B cell (primary cell): Measurements from ENCODE around the gene CDHR3. TPM values are rescaled to one million over a fixed set of nuclear protein-coding genes. Genes with fewer than 3 reads are reported as not detected.

Source experiments
- ATAC-seq: fragments of 200-7000 bp; cut with Tn5 transposase; one replicate; pipeline ENCODE4 v1.10.0; 2021; ENCODE audit warnings: low read depth, mild to moderate bottlenecking, moderate number of reproducible peaks, moderate library complexity
- CTCF ChIA-PET: fragments of 350-600 bp; sonication (Branson Sonifier 250); formaldehyde crosslinking; loops from one replicate; lab custom pipeline; 2021; ENCODE audit warnings: antibody characterized with exemption, inconsistent platforms; lab: Charles Lee
- POLR2A ChIA-PET: fragments of 350-600 bp; sonication (Branson Sonifier 250); formaldehyde crosslinking; loops from one replicate; lab custom pipeline; 2021; ENCODE audit warnings: antibody characterized with exemption; lab: Charles Lee
- DNase-seq: peaks from one replicate; pipeline ENCODE4 v3.0.0; 2013
- H2AFZ ChIP-seq: 2 replicates; pipeline ENCODE4 v1.6.1; 2012; ENCODE audit warnings: mild to moderate bottlenecking, low read depth, low read length; ENCODE audit not compliant: insufficient read depth, poor library complexity, severe bottlenecking
- H3K27ac ChIP-seq, 2 donors: 1 replicate in 1 of 2; 2 replicates in 1 of 2; pipeline ENCODE4 v1.5.1; 2012 to 2013; ENCODE audit warnings: low read length in 2 of 2, mild to moderate bottlenecking in 2 of 2, moderate library complexity in 1 of 2
- H3K27me3 ChIP-seq, 4 experiments: fragments of 200-600 bp in 1 of 4; sonication (generic) in 1 of 4; replicated peaks in 1 of 4; 1 replicate in 2 of 4; 2 replicates in 2 of 4; pipeline versions ENCODE4 v1.6.1 to v1.7.0; 2013 to 2016; ENCODE audit warnings: low read length in 3 of 4, mild to moderate bottlenecking in 2 of 4, mixed read lengths in 1 of 4, moderate library complexity in 1 of 4; ENCODE audit not compliant: insufficient read depth in 4 of 4, control insufficient read depth in 3 of 4; ENCODE audit errors: control extremely low read depth in 1 of 4
- H3K36me3 ChIP-seq, 2 experiments: replicated peaks in 1 of 2; 1 replicate in 1 of 2; 2 replicates in 1 of 2; pipeline versions ENCODE4 v1.6.1 to v1.7.1; 2013; ENCODE audit warnings: low read length in 1 of 2; ENCODE audit not compliant: insufficient read depth in 2 of 2, control insufficient read depth in 1 of 2; ENCODE audit errors: control extremely low read depth in 1 of 2, extremely low read depth in 1 of 2
- H3K4me1 ChIP-seq, 2 donors: fragments of 200-600 bp in 1 of 2; sonication (generic) in 1 of 2; 1 replicate in 1 of 2; 2 replicates in 1 of 2; pipeline versions ENCODE4 v1.5.1 to v1.6.1; 2013 to 2017; ENCODE audit warnings: low read length in 2 of 2; ENCODE audit not compliant: control insufficient read depth in 2 of 2, insufficient read depth in 2 of 2
- H3K4me2 ChIP-seq: replicated peaks from 2 replicates; pipeline ENCODE3; 2012; ENCODE audit warnings: mild to moderate bottlenecking, low read depth, low read length; ENCODE audit not compliant: poor library complexity, severe bottlenecking
- H3K4me3 ChIP-seq, 5 experiments: fragments of 200-600 bp in 1 of 5; sonication (generic) in 1 of 5; 1 replicate in 3 of 5; 2 replicates in 2 of 5; pipeline versions ENCODE4 v1.5.1 to v1.7.0; 2011 to 2016; ENCODE audit warnings: low read length in 4 of 5, mild to moderate bottlenecking in 4 of 5, low read depth in 2 of 5, control low read depth in 1 of 5, moderate library complexity in 1 of 5; ENCODE audit not compliant: insufficient read depth in 1 of 5; ENCODE audit errors: control extremely low read depth in 1 of 5, extremely low read depth in 1 of 5
- H3K79me2 ChIP-seq: fragments of 200-600 bp; sonication (generic); one replicate; pipeline ENCODE4 v1.6.0; 2016; ENCODE audit warnings: low read length; ENCODE audit not compliant: control insufficient read depth, insufficient read depth
- H3K9ac ChIP-seq: fragments of 200-600 bp; sonication (generic); 2 replicates; pipeline ENCODE4 v1.6.1; 2017; ENCODE audit warnings: mild to moderate bottlenecking, low read length, moderate library complexity
- H3K9me3 ChIP-seq, 3 donors: one replicate each; pipeline versions ENCODE4 v1.6.1 to v1.7.1; 2013; ENCODE audit warnings: low read length in 2 of 3; ENCODE audit not compliant: control insufficient read depth in 2 of 3, insufficient read depth in 1 of 3; ENCODE audit errors: control extremely low read depth in 1 of 3
- H4K20me1 ChIP-seq: 2 replicates; pipeline ENCODE4 v1.6.0; 2012; ENCODE audit warnings: mild to moderate bottlenecking, low read length; ENCODE audit not compliant: insufficient read depth, control insufficient read depth, poor library complexity, severe bottlenecking
- H3K27ac Mint-ChIP-seq: one replicate; pipeline ENCODE4 v1.8.0; 2021; ENCODE audit warnings: mixed read lengths
- H3K27me3 Mint-ChIP-seq: one replicate; pipeline ENCODE4 v1.8.0; 2021; ENCODE audit warnings: mixed read lengths
- H3K4me1 Mint-ChIP-seq: one replicate; pipeline ENCODE4 v1.8.0; 2021; ENCODE audit warnings: mixed read lengths
- H3K4me3 Mint-ChIP-seq: one replicate; pipeline ENCODE4 v1.8.0; 2021; ENCODE audit warnings: mixed read lengths
- H3K9me3 Mint-ChIP-seq: one replicate; pipeline ENCODE4 v1.8.0; 2022; ENCODE audit warnings: mixed read lengths; ENCODE audit not compliant: insufficient read depth
- CTCF ChIP-seq: fragments of 200-600 bp; IDR thresholded peaks from one replicate; pipeline ENCODE4 v1.8.0; 2022; ENCODE audit warnings: antibody characterized with exemption, mild to moderate bottlenecking
- EZH2 ChIP-seq: IDR thresholded peaks from 2 replicates; pipeline ENCODE4 v1.6.1; 2012; ENCODE audit warnings: borderline replicate concordance, low read depth, mild to moderate bottlenecking, moderate library complexity, low read length; ENCODE audit not compliant: insufficient read depth, poor library complexity, severe bottlenecking
- WGBS: methylation state at CpG from one replicate; pipeline ENCODE4 v1.1.5; 2013; ENCODE audit warnings: missing lambda C conversion rate; ENCODE audit not compliant: insufficient coverage; 5-methylcytosine and 5-hydroxymethylcytosine counted together
- intact Hi-C: fragments of 100-400 bp; cut with micrococcal nuclease; formaldehyde crosslinking; loops from one replicate; pipeline ENCODE4 v1.10.0; 2022
- polyA plus RNA-seq: library from polyadenylated mRNA; depleted of rRNA; stranded (reverse); fragments of >200 nt; gene quantifications from 2 replicates; pipeline ENCODE4 v1.2.3, GENCODE V29; 2012
- total RNA-seq, 2 donors: library from RNA; stranded (reverse); fragments of 120-200 nt in 1 of 2; gene quantifications; 1 replicate in 1 of 2; 2 replicates in 1 of 2; pipeline versions ENCODE4 v1.2.3 to v1.2.4, GENCODE V29; 2013 to 2022

CDHR3 gene
- total and polyA plus RNA-seq, 2 donors (not counting 1 experiment from before 2014, with no cell fraction given): 0.34 to 2.6 TPM

GRCh38 chr7:106056513-106057203 lies 93.6 kb downstream of the CDHR3 start:
- Histone ChIP-seq H3K9me3 (peaks cover 0 to 12% (median 1%) of the 10 kb centered on the region in 3 donors), H3K9ac (peak overlapping the region; percentile 6), H3K27me3 (no peaks in the 10 kb centered on the region), H4K20me1 (no peaks in the 10 kb centered on the region), H3K27ac (peak overlapping the region; percentile 89 to 94), H3K4me2 (peak overlapping the region; percentile 74), H3K4me1 (peaks cover 51 to 58% of the 10 kb centered on the region in 2 donors), H2AFZ (peak overlapping the region; percentile 52), H3K36me3 (no peaks in the 10 kb centered on the region), H3K4me3 (no peak overlapping the region), H3K79me2 (no peaks in the 10 kb centered on the region)
- H3K4me1 Mint-ChIP-seq: peaks cover 60% of the 10 kb centered on the region
- CTCF ChIA-PET: interaction anchor here (0.6 to 13.0 kb wide), 28 partner anchors 10 to 402 kb away, joined by 3 to 390 read pairs (median 10); partner anchors contain the start of gene SYPL1
- POLR2A ChIA-PET: interaction anchor here (0.9 to 7.3 kb wide), 8 partner anchors 16 to 103 kb away, joined by 4 to 148 read pairs (median 14); partner anchors contain the start of gene SYPL1
- peak overlapping the region; percentile 96 for H3K27ac Mint-ChIP-seq
- TF ChIP-seq CTCF (peak; percentile 81), EZH2 (no peak)
- WGBS: 31% methylated on average over 2 of the region's 9 CpGs
- no peaks in the 10 kb centered on the region for H3K27me3 Mint-ChIP-seq
- no peaks in the 10 kb centered on the region for H3K9me3 Mint-ChIP-seq
- ATAC-seq (peak; percentile 46), DNase-seq (peak; percentile 87)
- intact Hi-C loops: loop anchor here (1.0 to 10.0 kb wide), 5 partner anchors 38 to 408 kb away; no protein-coding TSS in a partner anchor
- peak overlapping the region; percentile 73 for H3K4me3 Mint-ChIP-seq
